Measurements from ENCODE around the gene IGSF1. TPM values are rescaled to one million over a fixed set of nuclear protein-coding genes. Genes with fewer than 3 reads are reported as not detected.

The IGSF1 gene
- total RNA-seq, 6 experiments from 2014 or later, result 0.24 to 0.64 (median 0.40) TPM

- Histone ChIP-seq H3K4me3 (no peak overlapping the region), H3K27me3 (no peaks in the 10 kb centered on the region), H3K4me1 (no peaks in the 10 kb centered on the region), H3K36me3 (no peaks in the 10 kb centered on the region), H3K27ac (no peak overlapping the region), H3K9me3 (no peaks in the 10 kb centered on the region)
- ATAC-seq (no peak), DNase-seq (no peak)
- no peak for TF ChIP-seq CTCF (IDR thresholded peaks at IDR 0.05)
- TF ChIP-seq POLR2A (IDR thresholded peaks at IDR 0.05), result no peak
- intact Hi-C loops (cut with DNase I), result loop anchor here in 1 of 2 donors (10.0 kb wide), 1 partner anchor 370 kb away; no protein-coding TSS in a partner anchor
- WGBS (ENCODE audit: insufficient coverage, low coverage, low lambda C conversion rate, missing lambda C conversion rate), result 72% methylated on average over 7 of the region's 7 CpGs
These were observed 24.4 kb downstream of the IGSF1 start for GRCh38 chrX:131264665-131265064.

GRCh38 chrX:131264053-131264452 lies 25.1 kb downstream of the IGSF1 start:
- H3K9me3 ChIP-seq, result no peaks in the 10 kb centered on the region
- ATAC-seq (no peak), DNase-seq (no peak)
- no peak overlapping the region for H3K4me3 ChIP-seq
- H3K36me3 ChIP-seq, result no peaks in the 10 kb centered on the region
- H3K4me1 ChIP-seq, result no peaks in the 10 kb centered on the region
- H3K27me3 ChIP-seq, result no peaks in the 10 kb centered on the region
- no peak overlapping the region for H3K27ac ChIP-seq
- 29% methylated on average over 2 of the region's 2 CpGs for WGBS (ENCODE audit: insufficient coverage, low coverage, low lambda C conversion rate, missing lambda C conversion rate)
- TF ChIP-seq CTCF (IDR thresholded peaks at IDR 0.05) (no peak), POLR2A (IDR thresholded peaks at IDR 0.05) (no peak)
- intact Hi-C loops (cut with DNase I), result loop anchor here in 1 of 2 donors (10.0 kb wide), 1 partner anchor 371 kb away; no protein-coding TSS in a partner anchor

- ATAC-seq (peak; percentile 82 to 98 (median 93)), DNase-seq (peak; percentile 53 to 61 (median 61))
- no peaks in the 10 kb centered on the region for H3K4me1 ChIP-seq
- TF ChIP-seq POLR2A (IDR thresholded peaks at IDR 0.05) (no peak), CTCF (IDR thresholded peaks at IDR 0.05) (peak; percentile 57 to 64 (median 60))
- H3K36me3 ChIP-seq, result no peaks in the 10 kb centered on the region
- no peak overlapping the region for H3K27ac ChIP-seq
- H3K27me3 ChIP-seq, result no peaks in the 10 kb centered on the region
- intact Hi-C loops (cut with DNase I), result loop anchor here in 1 of 2 donors (10.0 kb wide), 1 partner anchor 372 kb away; no protein-coding TSS in a partner anchor
- no peak overlapping the region for H3K4me3 ChIP-seq
- 21% methylated on average over 13 of the region's 13 CpGs for WGBS (ENCODE audit: insufficient coverage, low coverage, low lambda C conversion rate, missing lambda C conversion rate)
- no peaks in the 10 kb centered on the region for H3K9me3 ChIP-seq
These were observed 26.1 kb downstream of the IGSF1 start for GRCh38 chrX:131262738-131263679.

- TF ChIP-seq POLR2A (IDR thresholded peaks at IDR 0.05) (no peak), CTCF (IDR thresholded peaks at IDR 0.05) (no peak)
- no peak overlapping the region for H3K4me3 ChIP-seq
- no peak for DNase-seq
- no peaks in the 10 kb centered on the region for H3K4me1 ChIP-seq
- H3K27ac ChIP-seq, result no peak overlapping the region
- no peaks in the 10 kb centered on the region for H3K27me3 ChIP-seq
- intact Hi-C loops (cut with DNase I), result loop anchor here in 1 of 2 donors (10.0 kb wide), 1 partner anchor 373 kb away; no protein-coding TSS in a partner anchor
- H3K9me3 ChIP-seq, result no peaks in the 10 kb centered on the region
- H3K36me3 ChIP-seq, result no peaks in the 10 kb centered on the region
- ATAC-seq, result no peak
These were observed 26.9 kb downstream of the IGSF1 start for GRCh38 chrX:131262200-131262599.
